Measurements from ENCODE around the gene CLCF1. TPM values are rescaled to one million over a fixed set of nuclear protein-coding genes. Genes with fewer than 3 reads are reported as not detected.

CLCF1 gene
- total RNA-seq, 1 donor, result 4.7 TPM

DNA sequence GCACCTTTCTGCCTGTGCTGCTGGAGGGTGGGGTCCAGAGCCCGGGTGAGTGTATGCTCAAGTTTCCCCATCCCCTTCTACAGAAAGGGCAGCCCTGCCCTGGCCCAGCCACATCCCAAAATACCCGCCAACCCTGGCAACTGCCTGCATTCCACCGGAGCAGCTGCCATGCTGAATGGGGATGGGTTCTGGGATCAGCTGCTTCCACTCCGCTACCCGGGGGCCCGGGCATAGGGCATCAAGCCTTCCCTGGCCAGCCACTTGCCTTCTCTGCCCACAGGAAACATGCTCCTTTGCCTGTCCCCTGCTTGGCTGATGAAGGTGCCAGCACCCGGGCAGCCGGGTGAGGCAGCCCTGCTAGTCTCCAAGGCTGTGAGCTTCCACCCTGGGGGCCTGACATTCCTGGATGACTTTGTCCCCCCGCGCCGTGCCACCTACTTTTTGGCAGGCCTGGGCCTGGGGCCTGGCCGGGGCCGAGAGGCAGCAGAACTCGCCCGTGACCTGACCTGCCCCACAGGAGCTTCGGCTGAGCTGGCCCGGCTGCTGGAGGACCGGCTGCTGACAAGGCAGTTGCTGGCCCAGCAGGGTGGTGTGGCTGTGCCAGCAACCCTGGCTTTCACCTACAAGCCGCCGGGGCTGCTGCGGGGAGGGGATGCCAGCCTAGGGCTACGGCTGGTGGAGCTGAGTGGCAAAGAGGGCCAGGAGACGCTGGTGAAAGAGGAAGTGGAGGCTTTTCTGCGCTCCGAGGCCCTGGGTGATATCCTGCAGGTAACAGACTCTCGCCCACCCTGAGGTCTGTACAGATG is 45.3 kb upstream of the CLCF1 start:
- no peak for DNase-seq (ENCODE audit: low read depth)
- H3K4me3 ChIP-seq (ENCODE audit: low read depth, low read length), result no peak overlapping the region
- TF ChIP-seq, protein P1, sequence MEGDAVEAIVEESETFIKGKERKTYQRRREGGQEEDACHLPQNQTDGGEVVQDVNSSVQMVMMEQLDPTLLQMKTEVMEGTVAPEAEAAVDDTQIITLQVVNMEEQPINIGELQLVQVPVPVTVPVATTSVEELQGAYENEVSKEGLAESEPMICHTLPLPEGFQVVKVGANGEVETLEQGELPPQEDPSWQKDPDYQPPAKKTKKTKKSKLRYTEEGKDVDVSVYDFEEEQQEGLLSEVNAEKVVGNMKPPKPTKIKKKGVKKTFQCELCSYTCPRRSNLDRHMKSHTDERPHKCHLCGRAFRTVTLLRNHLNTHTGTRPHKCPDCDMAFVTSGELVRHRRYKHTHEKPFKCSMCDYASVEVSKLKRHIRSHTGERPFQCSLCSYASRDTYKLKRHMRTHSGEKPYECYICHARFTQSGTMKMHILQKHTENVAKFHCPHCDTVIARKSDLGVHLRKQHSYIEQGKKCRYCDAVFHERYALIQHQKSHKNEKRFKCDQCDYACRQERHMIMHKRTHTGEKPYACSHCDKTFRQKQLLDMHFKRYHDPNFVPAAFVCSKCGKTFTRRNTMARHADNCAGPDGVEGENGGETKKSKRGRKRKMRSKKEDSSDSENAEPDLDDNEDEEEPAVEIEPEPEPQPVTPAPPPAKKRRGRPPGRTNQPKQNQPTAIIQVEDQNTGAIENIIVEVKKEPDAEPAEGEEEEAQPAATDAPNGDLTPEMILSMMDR (IDR thresholded peaks at IDR 0.05; ENCODE audit: insufficient read depth, low read depth, low read length), result no peak

DNA sequence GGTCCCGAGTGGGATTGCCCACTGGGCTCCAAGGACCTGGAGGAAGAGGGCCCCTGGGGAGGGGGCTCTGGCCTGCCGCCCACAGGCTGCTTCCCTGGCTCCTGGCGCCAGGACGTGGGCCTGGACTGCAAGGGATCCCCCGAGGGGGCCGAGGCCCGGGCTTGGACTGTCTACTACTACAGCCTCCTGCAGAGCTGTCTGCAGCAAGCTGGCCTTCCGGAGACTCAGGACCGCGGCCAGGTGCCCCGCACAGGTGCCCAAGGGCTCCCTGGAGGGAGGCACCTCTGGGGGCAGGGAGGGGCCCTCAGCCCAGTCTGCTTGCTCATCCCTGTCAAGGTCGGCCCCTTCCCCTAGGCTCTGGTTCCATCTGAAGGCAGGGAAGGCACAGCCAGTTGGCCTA is 44.0 kb upstream of the CLCF1 start:
- DNase-seq (ENCODE audit: low read depth), result no peak
- no peak overlapping the region for H3K4me3 ChIP-seq (ENCODE audit: low read depth, low read length)
- TF ChIP-seq, protein P1 (IDR thresholded peaks at IDR 0.05; ENCODE audit: insufficient read depth, low read depth, low read length), result no peak

DNA sequence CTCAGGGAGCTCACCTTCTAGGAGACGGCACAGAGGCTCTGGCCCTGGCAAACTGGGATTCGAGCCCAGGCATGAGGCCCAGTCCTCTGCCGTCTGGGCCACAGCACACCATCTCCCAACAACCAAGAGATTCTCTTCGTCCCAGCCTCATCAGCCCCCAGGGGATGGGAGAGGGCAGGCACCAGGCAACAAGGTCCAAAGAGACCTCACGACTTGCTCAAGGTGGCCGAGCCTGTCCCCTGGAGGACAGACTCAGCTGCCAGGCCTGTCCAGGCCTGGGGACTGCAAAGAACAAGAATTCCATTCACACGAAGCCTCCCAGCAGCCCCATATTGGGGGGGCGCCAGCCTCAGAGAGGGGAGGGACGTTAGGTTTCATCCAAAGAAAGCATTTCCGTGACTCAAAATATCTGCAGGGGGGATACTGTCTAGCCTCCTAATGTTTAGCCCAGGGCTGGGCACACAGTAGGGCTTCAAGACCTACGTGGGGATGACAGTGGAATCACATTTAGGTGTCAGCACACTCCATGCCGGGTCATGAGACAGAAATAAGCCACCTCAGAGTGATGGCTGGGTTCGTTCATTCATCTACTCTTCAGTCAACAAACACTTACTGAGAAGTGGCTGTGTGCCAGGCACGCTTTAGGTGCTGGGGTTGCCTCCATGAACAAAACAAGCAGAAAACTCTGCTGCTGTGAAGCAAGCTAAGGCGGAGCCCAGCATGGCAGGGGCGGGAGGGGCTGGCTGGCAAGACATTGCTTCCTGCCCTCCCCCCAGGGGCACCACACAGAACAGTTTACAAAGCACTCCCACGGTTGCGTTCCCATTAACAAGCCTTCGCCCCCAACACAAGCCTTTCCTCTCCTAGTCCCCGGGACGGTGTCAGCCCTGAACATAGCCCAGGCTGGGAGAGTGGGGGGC is 43.3 kb upstream of the CLCF1 start:
- H3K4me3 ChIP-seq (ENCODE audit: low read depth, low read length), result no peak overlapping the region
- TF ChIP-seq, protein P1 (IDR thresholded peaks at IDR 0.05; ENCODE audit: insufficient read depth, low read depth, low read length), result no peak
- no peak for DNase-seq (ENCODE audit: low read depth)

DNA sequence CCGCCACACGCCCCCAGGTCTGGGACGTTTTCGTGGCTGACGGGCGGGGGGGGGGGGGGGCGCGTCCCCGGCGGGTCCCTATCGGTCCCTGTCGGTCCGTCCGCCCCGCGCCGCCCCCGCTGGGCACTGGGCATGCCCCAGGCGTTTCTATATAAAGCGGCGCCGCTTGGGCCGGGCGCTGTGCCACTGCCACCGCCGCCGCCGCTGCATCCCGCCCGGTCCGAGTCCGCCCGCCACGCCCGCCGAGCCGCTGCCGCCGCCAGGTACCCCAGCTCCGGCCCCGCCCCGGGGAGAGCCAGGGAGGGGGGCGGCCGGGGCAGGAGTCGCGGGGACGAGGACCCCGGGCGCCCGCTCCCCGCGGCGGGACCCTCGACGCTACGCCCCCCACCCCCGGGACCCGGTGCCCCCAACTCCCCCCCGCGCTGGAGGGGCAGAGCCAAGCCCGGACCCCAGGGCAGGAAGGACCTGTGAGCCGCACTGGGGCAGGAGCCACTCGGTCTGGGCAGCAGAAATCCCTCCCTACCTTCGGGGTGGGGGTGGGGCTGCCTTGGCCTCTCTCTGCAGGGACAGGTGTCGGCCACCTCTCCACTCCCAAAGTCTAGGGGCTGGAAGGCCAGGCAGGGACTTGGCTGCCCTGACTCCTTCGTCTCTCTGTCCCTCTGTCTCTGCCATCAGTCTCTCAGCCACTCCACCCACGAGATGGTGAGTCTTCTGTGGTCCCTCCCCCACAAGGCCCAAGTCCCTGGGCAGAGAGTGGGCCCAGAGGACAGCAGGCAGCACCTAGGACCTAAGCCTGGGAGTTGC is 42.3 kb upstream of the CLCF1 start, which contains the start of gene CARNS1:
Gene CARNS1 (plus strand): TSS at position 178 of the 804 bp plus-strand sequence. CDS start 522 bp downstream, at position 700.
- TF ChIP-seq, protein P1 (IDR thresholded peaks at IDR 0.05; ENCODE audit: insufficient read depth, low read depth, low read length), result no peak
- DNase-seq (ENCODE audit: low read depth), result no peak
- peak within 1 kb of the TSS; percentile 17 for H3K4me3 ChIP-seq (ENCODE audit: low read depth, low read length)

DNA sequence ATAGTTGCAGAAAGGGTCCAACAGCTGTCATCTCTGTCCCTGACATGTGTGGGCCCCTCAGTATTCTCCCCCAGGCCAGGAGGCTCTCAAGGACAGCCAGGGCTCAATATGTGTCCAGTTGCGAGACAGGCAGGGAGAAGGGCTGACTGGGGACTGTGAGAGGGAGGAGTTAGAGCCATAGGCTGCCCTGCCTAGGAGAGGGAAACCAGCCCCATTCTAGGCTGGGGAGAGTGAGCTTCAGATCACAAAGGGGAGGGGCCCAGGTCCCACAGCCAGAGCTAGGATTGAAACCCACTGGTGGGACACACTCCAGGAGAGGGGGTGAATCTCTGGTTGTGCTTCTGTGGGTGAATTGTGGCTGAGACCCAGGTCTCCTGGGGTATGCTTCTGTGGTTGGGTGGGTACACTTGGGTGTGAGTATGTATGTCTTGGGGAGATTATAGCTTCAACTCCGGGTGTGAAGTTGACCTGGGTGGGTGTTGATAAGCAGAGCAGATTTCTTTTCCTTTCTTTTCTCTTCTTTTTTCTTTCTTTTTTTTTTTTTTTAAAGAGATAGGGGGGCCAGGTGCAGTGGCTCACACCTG is 40.0 kb upstream of the CLCF1 start:
- TF ChIP-seq, protein P1 (IDR thresholded peaks at IDR 0.05; ENCODE audit: insufficient read depth, low read depth, low read length), result no peak
- no peak for DNase-seq (ENCODE audit: low read depth)

More for the DNA sequence above, 40.0 kb upstream of the CLCF1 start:
- no peak overlapping the region for H3K4me3 ChIP-seq (ENCODE audit: low read depth, low read length)

Data from fibroblast of villous mesenchyme (primary cell).